AG04449 (cell line): Measurements from ENCODE around the gene ULK4.

ENCODE experiments used
- CTCF ChIA-PET: fragments of 350-600 bp; formaldehyde crosslinking; extraction: SDS; loops from one replicate; lab custom pipeline; 2021; ENCODE audit warnings: antibody characterized with exemption; lab: Yijun Ruan, JAX
- POLR2A ChIA-PET: fragments of 400-600, 350-600 bp; formaldehyde crosslinking; extraction: SDS; loops from one replicate; lab custom pipeline; 2020; ENCODE audit warnings: antibody characterized with exemption, inconsistent platforms; lab: Yijun Ruan, JAX
- DNase-seq: peaks from one replicate; pipeline ENCODE4 v3.0.0-alpha.2; 2010; ENCODE audit warnings: low read depth, low spot score
- H3K4me3 ChIP-seq: 2 replicates; pipeline ENCODE4 v1.5.1; 2011; ENCODE audit warnings: low read depth, mild to moderate bottlenecking, control low read depth, low read length
- CTCF ChIP-seq: IDR thresholded peaks from one replicate; pipeline ENCODE4 v1.5.1; 2011; ENCODE audit warnings: mild to moderate bottlenecking, moderate library complexity, low read length, control low read depth, inconsistent platforms; ENCODE audit not compliant: insufficient read depth; ENCODE audit errors: missing control alignments

ULK4 gene

GRCh38 chr3:41249318-41249717 lies 712.6 kb downstream of the ULK4 start:
- POLR2A ChIA-PET: no interaction called here
- TF ChIP-seq CTCF: no peak
- CTCF ChIA-PET: no interaction called here
- no peak for DNase-seq
- no peak overlapping the region for H3K4me3 ChIP-seq

GRCh38 chr3:41248525-41248924 lies 713.4 kb downstream of the ULK4 start:
- TF ChIP-seq CTCF: no peak
- DNase-seq: no peak
- POLR2A ChIA-PET: no interaction called here
- H3K4me3 ChIP-seq: no peak overlapping the region
- CTCF ChIA-PET: no interaction called here

GRCh38 chr3:41247055-41248004 lies 714.6 kb downstream of the ULK4 start:
- POLR2A ChIA-PET: interaction anchor here (1.6 kb wide), 1 partner anchor 48 kb away, joined by 13 read pairs; the partner anchor contains the start of gene CTNNB1
- CTCF ChIA-PET: interaction anchor here (1.5 to 1.9 kb wide), 2 partner anchors 11 to 469 kb away, joined by 5 to 7 read pairs; no protein-coding TSS in a partner anchor
- DNase-seq: no peak
- no peak for TF ChIP-seq CTCF
- no peak overlapping the region for H3K4me3 ChIP-seq

GRCh38 chr3:41244620-41245336 lies 717.1 kb downstream of the ULK4 start:
- ChIA-PET CTCF (interaction anchor here (1.2 kb wide), 1 partner anchor 10 kb away, joined by 3 read pairs; no protein-coding TSS in a partner anchor), POLR2A (no interaction called here)
- no peak for TF ChIP-seq CTCF
- DNase-seq: no peak
- H3K4me3 ChIP-seq: no peak overlapping the region

GRCh38 chr3:41243183-41243582 lies 718.7 kb downstream of the ULK4 start:
- POLR2A ChIA-PET: no interaction called here

More at GRCh38 chr3:41243183-41243582, 718.7 kb downstream of the ULK4 start:
- DNase-seq: no peak
- no peak for TF ChIP-seq CTCF
- no peak overlapping the region for H3K4me3 ChIP-seq
- CTCF ChIA-PET: no interaction called here
